HTR-8/SVneo (cell line): ENCODE results near the gene LEKR1.
"Not testable (repeated sequence)": the region's sequence is repeated elsewhere in the genome, so short reads cannot be mapped to it uniquely, and the experiment has no call there.

ENCODE experiments used
- DNase-seq: peaks from one replicate; pipeline ENCODE4 v3.0.0; 2011; ENCODE audit warnings: low spot score, mixed read lengths; ENCODE audit not compliant: insufficient read length
- FAIRE-seq: peaks from 2 replicates; lab custom pipeline; 2011; peaks lifted over from hg19 to GRCh38; lab: Jason Lieb, UNC

LEKR1 gene

DNA sequence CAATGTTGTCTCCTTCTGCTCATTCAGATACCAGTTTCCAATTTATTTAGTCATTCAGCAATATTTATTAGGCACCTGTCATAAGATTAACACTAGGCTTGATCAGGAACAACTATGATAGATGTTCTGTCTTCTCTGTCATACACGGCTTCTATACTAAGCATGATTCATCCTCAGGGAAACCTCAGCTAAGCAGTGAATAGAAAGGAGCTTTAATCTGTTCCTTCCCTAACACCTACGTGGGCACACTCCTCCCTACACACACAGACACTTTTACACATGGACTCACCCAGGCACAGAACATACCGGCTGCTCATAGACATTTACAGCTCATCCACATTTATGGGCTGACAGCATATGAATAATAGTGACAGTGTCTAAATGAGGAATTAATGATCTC, 136.9 kb downstream of the LEKR1 start:
- FAIRE-seq (no peak), DNase-seq (no peak)

DNA sequence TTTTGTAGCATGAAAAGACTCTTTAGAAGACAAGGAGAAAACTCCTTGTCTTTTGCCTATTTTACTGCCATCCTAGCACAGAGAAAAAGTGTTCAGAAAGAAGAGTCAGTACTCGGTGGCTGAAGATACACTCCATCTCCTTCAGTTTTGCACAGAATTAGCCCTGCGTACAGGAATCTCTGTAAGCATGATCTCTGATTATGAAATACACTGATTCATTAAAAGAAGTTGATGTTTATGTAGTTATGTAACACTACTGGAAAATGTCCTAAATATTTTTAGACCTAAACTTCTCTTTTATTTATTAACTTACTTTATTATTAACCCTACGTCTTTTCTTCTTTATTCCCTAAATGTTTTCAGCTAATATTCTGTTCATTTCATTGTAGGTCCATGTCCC, 138.4 kb downstream of the LEKR1 start:
- FAIRE-seq (no peak), DNase-seq (no peak)

DNA sequence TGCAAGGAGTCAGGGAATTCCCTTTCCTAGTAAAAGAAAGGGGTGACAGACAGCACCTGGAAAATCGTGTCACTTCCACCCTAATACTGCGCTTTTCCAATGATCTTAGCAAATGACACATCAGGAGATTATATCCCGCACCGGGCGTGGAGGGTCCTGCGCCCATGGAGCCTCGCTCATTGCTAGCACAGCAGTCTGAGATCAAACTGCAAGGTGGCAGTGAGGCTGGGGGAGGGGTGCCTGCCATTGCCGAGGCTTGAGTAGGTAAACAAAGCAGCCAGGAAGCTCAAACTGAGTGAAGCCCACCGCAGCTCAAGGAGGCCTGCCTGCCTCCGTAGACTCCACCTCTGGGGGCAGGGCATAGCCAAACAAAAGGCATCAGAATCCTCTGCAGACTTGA, 140.2 kb downstream of the LEKR1 start:
- DNase-seq, FAIRE-seq: not testable (repeated sequence)

DNA sequence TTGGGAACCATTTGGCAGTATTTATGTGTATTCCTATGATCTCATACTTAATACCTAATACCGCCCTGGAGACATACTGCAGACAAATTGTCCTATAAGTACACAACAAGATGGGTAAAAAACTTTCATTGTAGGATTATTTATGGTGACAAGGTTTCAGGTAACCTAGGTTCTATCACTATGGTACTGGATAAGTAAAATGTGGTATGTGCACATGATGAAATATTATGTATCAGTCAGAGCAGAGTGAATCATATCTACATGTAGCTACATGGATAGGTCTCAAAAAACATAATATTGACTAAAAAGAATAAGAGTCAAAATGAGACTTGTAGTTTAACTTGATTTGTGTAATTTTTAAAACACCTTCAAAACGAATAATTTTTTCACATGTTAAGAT, 147.8 kb downstream of the LEKR1 start:
- no peak for DNase-seq
- no peak for FAIRE-seq

DNA sequence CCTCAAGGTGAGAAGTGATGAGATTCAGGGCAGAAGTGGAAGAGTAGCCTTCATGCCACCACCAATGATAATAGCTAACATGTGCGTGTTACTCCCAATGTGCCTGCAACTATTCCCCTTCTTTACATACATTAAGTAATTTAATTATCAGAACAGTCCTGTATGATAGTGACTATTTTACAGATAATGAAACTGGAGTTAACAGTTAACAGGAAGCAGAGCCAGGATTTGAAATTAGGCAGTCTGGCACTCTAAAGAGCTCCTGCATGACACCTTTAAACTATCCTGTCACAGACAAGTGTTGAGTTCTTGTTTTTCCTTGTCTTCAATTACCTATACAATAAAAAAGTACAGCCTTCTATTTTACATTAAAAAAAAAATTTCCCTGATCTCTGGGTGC, 148.8 kb downstream of the LEKR1 start:
- DNase-seq (no peak), FAIRE-seq (no peak)

DNA sequence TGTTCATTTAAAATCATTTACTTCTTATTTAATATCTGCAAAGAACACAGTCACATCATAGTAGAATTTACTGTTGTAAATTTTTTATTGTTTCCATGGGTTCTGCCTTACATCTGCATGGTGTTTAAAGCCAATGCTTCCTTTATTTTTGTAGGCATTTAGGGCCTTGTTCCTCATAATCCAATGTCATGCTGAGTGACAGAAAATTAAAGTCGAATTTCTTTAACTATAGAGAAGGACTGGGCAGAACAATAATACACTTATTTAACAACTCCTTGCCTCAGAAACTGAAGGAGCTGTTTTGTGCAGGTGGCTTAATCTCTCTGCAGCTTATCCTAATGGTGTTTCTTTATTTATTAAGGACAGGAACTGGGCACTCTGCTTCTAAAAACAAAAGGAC, 149.6 kb downstream of the LEKR1 start:
- DNase-seq (no peak), FAIRE-seq (no peak)

- no peak for FAIRE-seq
These were observed 150.8 kb downstream of the LEKR1 start for GRCh38 chr3:156976933-156977332.

GRCh38 chr3:156978481-156978961, 152.4 kb downstream of the LEKR1 start:
- FAIRE-seq = no peak
- no peak for DNase-seq

More at GRCh38 chr3:156976933-156977332, 150.8 kb downstream of the LEKR1 start:
- no peak for DNase-seq

DNA sequence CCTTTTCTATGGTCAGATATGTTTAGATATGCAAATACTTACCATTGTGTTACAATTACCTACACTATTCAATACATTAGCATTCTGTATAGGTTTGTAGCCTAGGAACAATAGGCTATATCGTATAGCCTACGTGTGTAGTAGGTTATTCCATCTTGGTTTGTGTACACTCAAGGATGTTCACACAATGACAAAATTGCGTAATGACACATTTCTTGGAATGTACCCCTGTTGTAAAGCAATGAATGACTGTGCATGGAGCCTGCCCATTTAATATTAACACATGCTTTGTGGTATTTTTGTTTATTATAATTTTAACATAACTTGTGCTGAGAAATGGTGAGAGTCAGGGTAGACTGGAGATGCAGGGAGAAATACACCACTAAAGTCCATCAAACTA, 154.9 kb downstream of the LEKR1 start:
- no peak for DNase-seq
- FAIRE-seq = no peak

GRCh38 chr3:156983559-156983958, 157.4 kb downstream of the LEKR1 start:
- no peak for FAIRE-seq

DNA sequence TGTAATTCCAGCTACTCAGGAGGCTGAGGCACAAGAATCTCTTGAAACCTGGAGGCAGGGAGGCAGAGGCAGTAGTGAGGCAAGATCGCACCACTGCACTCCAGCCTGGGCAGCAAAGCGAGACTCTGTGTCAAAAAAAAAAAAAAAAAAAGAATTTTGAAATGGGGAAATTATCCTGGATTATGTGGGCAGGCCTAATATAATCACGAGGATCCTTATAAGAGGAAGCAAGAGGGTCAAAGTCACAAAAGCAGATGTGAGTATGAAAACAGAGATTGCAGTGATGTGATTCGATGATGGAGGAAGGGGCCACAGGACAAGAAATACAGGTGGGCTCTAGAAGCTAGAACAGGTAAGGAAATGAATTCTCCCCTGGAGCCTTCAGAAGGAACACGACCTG, 159.6 kb downstream of the LEKR1 start:
- DNase-seq (no peak), FAIRE-seq (no peak)

More at GRCh38 chr3:156983559-156983958, 157.4 kb downstream of the LEKR1 start:
- DNase-seq = no peak

GRCh38 chr3:156987946-156988345, 161.8 kb downstream of the LEKR1 start:
- DNase-seq (no peak), FAIRE-seq (no peak)

- DNase-seq (no peak), FAIRE-seq (no peak)
These were observed 171.2 kb downstream of the LEKR1 start for GRCh38 chr3:156997351-156997750.

- no peak for FAIRE-seq
These were observed 175.2 kb downstream of the LEKR1 start for GRCh38 chr3:157001221-157001957.

GRCh38 chr3:157021679-157022078, 195.5 kb downstream of the LEKR1 start:
- no peak for DNase-seq
- no peak for FAIRE-seq

More at GRCh38 chr3:157001221-157001957, 175.2 kb downstream of the LEKR1 start:
- no peak for DNase-seq

DNA sequence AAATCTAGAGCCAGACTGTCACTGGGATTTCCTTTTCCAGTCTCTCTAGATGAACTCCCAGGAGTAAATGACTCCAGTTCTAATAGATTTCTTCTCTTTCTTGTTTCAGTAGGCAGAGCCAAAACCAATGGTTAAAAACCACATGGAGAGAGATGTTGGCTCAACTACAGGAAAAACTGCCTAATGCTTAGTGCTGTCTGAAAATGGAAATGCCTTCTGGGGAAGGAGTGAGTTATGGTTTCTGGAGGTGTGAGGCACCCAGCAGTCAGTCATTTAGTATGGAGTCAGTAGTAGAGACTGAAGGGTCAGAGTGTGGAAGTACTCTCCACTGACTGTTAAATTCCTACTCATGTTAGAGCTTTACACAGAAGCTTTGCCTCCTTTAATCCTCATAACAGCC, 197.1 kb downstream of the LEKR1 start:
- DNase-seq (no peak), FAIRE-seq (no peak)

DNA sequence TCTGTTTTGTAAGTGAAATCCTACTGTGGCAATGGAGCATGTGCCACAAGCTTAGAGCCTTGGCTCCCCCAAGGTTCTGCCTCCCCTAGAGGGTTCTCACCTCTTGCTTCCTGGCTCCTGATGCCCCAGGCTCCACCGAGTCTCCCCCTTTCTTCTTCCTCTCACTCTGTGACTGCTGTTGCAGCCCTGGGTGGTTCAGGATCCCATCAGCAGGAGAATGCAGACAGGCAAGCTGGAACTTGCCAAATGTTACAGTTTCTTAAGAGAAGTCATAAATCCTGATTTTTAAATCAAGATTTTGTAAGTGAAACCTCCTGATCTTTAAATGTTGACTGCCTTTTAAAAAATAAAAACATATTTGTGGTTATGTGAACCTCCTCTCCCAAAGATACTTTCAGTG, 199.9 kb downstream of the LEKR1 start:
- FAIRE-seq = no peak

DNA sequence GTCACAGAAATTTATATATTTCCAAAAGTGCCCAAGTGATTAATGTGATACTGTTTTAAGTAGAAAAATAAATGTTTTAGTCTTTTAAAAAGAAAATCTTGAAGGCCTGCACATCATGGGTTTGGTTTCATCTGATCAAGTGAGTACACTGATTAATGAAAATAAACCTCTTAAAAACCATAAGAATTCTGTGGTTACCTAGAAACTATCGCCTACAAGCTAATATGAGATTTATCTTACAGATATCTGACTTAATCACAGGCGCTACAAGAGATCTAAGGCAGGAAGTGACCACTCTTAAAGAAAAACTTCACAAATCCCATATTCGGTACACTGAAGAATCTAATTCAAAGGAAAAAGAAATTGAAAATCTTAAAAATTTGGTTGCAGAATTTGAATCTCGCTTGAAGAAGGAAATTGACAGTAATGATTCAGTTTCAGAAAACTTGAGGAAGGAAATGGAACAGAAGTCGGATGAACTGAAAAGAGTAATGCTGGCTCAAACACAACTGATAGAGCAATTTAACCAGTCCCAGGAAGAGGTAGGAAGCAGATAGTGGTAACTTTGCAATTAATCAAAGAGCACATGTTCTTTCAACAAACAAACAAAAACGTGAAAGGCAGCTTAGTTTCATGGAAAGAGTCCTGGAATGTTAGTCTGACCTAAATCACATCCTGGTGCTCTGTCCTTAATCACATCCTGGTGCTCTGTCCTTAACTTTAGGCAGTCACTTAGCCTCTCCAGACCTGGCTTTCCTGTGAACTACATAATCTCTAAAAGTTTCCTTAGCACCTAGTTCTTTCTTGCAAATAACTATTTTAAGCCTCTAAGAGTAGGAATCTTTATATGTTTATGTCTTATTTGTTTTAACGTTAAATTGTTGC, 201.9 kb downstream of the LEKR1 start:
- no peak for FAIRE-seq
- DNase-seq = no peak

More for the DNA sequence above, 199.9 kb downstream of the LEKR1 start:
- peak; percentile 41 for DNase-seq

- FAIRE-seq = no peak
- no peak for DNase-seq
These were observed 203.2 kb downstream of the LEKR1 start for GRCh38 chr3:157029365-157029790.

DNA sequence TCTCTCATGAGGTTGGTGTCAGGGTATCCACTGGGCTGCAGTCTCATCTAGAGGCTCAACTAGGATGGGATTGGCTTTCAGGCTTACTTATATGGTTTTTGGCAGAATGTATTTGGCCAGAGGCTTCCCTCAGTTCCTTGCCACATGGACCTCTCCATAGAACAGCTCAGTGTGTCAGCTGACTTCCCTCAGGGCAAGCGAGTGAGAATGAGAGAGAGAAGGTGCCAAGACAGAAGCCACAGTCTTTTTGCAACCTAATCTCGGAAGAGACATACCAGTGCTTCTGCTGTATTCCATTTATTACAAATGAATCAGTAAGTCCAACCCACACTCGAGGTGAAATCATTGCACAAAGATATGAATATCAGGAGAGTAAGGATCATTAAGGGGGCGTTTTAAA, 204.6 kb downstream of the LEKR1 start:
- DNase-seq (no peak), FAIRE-seq (no peak)

DNA sequence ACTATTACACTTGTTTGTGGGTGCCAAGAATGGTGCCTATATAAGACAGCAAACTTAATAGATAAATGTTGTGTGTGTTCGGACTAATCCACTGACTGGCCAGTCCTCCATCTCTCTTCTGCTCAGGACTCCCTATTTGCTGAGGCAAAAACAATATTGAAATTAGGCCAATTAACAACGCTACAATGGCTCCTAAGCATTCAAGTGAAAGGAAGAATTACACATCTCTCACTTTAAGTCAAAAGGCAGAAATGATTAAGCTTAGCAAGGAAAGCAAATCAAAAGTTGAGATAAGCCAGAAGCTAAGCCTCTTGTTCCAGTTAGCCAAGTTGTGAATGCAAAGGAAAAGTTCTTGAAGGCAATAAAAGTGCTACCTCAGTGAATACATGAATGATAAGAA, 206.8 kb downstream of the LEKR1 start:
- FAIRE-seq = no peak

More for the DNA sequence above, 206.8 kb downstream of the LEKR1 start:
- no peak for DNase-seq
